Measurements from ENCODE around the gene CDK16. TPM values are rescaled to one million over a fixed set of nuclear protein-coding genes. Genes with fewer than 3 reads are reported as not detected.

Gene CDK16
- total RNA-seq, 1 donor from 2014 or later, result 253 TPM

- Mint-ChIP-seq H3K27me3 (no peaks in the 10 kb centered on the region), H3K4me1 (ENCODE audit: low read depth) (peaks cover 28% of the 10 kb centered on the region), H3K36me3 (ENCODE audit: insufficient read depth) (peaks cover 13% of the 10 kb centered on the region), H3K4me3 (ENCODE audit: low read depth) (peak overlapping the region; percentile 89), H3K27ac (no peak overlapping the region), H3K9me3 (ENCODE audit: low read depth) (no peaks in the 10 kb centered on the region)
- TF ChIP-seq, protein P1, sequence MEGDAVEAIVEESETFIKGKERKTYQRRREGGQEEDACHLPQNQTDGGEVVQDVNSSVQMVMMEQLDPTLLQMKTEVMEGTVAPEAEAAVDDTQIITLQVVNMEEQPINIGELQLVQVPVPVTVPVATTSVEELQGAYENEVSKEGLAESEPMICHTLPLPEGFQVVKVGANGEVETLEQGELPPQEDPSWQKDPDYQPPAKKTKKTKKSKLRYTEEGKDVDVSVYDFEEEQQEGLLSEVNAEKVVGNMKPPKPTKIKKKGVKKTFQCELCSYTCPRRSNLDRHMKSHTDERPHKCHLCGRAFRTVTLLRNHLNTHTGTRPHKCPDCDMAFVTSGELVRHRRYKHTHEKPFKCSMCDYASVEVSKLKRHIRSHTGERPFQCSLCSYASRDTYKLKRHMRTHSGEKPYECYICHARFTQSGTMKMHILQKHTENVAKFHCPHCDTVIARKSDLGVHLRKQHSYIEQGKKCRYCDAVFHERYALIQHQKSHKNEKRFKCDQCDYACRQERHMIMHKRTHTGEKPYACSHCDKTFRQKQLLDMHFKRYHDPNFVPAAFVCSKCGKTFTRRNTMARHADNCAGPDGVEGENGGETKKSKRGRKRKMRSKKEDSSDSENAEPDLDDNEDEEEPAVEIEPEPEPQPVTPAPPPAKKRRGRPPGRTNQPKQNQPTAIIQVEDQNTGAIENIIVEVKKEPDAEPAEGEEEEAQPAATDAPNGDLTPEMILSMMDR (IDR thresholded peaks at IDR 0.05; ENCODE audit: unreplicated experiment), result no peak
- DNase-seq (ENCODE audit: low spot score, unreplicated experiment), result no peak
These were observed 26.6 kb upstream of the CDK16 start for GRCh38 chrX:47191806-47192401.

- peak; percentile 95 for DNase-seq (ENCODE audit: low spot score, unreplicated experiment)
- Mint-ChIP-seq H3K36me3 (ENCODE audit: insufficient read depth) (peaks cover 21% of the 10 kb centered on the region), H3K27ac (peak within 1 kb of the TSS; percentile 100), H3K4me3 (ENCODE audit: low read depth) (peak within 1 kb of the TSS; percentile 92), H3K4me1 (ENCODE audit: low read depth) (peaks cover 46% of the 10 kb centered on the region), H3K9me3 (ENCODE audit: low read depth) (no peaks in the 10 kb centered on the region), H3K27me3 (no peaks in the 10 kb centered on the region)
- TF ChIP-seq, protein P1 (IDR thresholded peaks at IDR 0.05; ENCODE audit: unreplicated experiment), result peak; percentile 93
These were observed 24.8 kb upstream of the CDK16 start, which contains the start of gene UBA1 for GRCh38 chrX:47193475-47194193. Gene UBA1, plus strand, starts transcription at chrX:47193829. Its CDS starts 4,974 bp downstream, at chrX:47198803.

DNA sequence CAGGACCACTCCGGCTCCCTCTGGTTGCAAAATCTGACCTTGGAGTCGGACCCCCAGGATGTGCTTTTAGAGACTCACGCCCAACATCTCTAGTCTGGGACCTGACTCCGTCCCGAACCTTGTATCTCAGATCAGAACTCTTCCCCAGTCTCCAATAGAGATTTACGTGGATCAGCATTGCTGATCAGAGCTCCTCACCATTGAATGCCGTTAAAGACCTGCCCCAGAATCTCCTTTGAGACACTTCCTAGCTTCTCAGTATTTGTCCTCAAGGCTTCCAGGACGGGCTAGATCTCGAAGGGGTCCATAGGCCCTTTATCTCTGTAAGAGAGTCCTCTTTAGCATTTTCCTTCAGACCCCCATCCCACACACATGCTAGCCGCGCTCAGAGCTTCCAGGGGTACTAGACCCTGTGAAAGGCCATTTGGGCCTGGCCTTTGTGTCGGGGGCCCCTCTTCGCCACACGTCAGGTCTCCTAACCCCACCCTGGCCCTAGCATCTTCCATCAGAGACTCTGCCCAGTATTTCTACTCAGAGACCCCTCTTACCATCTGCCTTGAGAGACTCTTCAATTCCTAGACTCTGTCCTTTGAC lies 24.2 kb upstream of the CDK16 start:
- DNase-seq (ENCODE audit: low spot score, unreplicated experiment), result no peak
- no peaks in the 10 kb centered on the region for H3K9me3 Mint-ChIP-seq (ENCODE audit: low read depth)
- TF ChIP-seq, protein P1 (IDR thresholded peaks at IDR 0.05; ENCODE audit: unreplicated experiment), result no peak
- H3K27ac Mint-ChIP-seq, result peak overlapping the region; percentile 100
- H3K27me3 Mint-ChIP-seq, result no peaks in the 10 kb centered on the region
- H3K36me3 Mint-ChIP-seq (ENCODE audit: insufficient read depth), result peaks cover 25% of the 10 kb centered on the region
- H3K4me1 Mint-ChIP-seq (ENCODE audit: low read depth), result peaks cover 47% of the 10 kb centered on the region
- H3K4me3 Mint-ChIP-seq (ENCODE audit: low read depth), result peak overlapping the region; percentile 92

DNA sequence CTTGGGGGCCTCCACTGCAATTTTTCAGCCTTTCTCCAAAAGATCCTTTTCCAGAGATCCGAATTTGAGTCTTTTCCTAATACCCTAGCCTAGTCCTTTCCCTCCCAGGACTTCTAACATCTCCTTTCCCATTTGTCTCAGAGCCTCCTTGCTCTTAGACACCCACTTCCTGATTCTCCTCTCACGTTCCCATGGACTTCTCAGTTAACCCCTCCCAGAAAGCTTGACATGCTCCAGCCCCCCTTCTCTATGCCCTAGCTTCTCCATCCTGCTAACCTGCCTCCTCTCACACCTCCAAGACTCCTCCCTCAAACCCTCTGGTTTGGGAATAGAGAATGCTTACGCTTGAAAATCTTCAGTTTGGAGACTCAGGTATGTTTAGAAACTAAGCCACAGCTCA lies 22.4 kb upstream of the CDK16 start:
- peaks cover 47% of the 10 kb centered on the region for H3K4me1 Mint-ChIP-seq (ENCODE audit: low read depth)
- no peaks in the 10 kb centered on the region for H3K9me3 Mint-ChIP-seq (ENCODE audit: low read depth)

GRCh38 chrX:47197526-47197925 lies 21.0 kb upstream of the CDK16 start:
- Mint-ChIP-seq H3K4me1 (ENCODE audit: low read depth) (peaks cover 47% of the 10 kb centered on the region), H3K9me3 (ENCODE audit: low read depth) (no peaks in the 10 kb centered on the region), H3K36me3 (ENCODE audit: insufficient read depth) (peaks cover 42% of the 10 kb centered on the region), H3K27ac (peak overlapping the region; percentile 83), H3K27me3 (no peaks in the 10 kb centered on the region), H3K4me3 (ENCODE audit: low read depth) (peak overlapping the region; percentile 52)
- TF ChIP-seq, protein P1 (IDR thresholded peaks at IDR 0.05; ENCODE audit: unreplicated experiment), result no peak
- DNase-seq (ENCODE audit: low spot score, unreplicated experiment), result no peak

More for the DNA sequence above, 22.4 kb upstream of the CDK16 start:
- no peak for DNase-seq (ENCODE audit: low spot score, unreplicated experiment)
- TF ChIP-seq, protein P1 (IDR thresholded peaks at IDR 0.05; ENCODE audit: unreplicated experiment), result no peak
- peak overlapping the region; percentile 90 for H3K27ac Mint-ChIP-seq
- no peaks in the 10 kb centered on the region for H3K27me3 Mint-ChIP-seq
- peaks cover 32% of the 10 kb centered on the region for H3K36me3 Mint-ChIP-seq (ENCODE audit: insufficient read depth)
- peak overlapping the region; percentile 92 for H3K4me3 Mint-ChIP-seq (ENCODE audit: low read depth)
